GM23338 (cell line): ENCODE measurements around the gene LAMB1. TPM values are rescaled to one million over a fixed set of nuclear protein-coding genes. Genes with fewer than 3 reads are reported as not detected.

ENCODE experiments used
- CREB1 ChIP-seq: fragments of 250-450 bp; sonication (Bioruptor Pico); IDR thresholded peaks from 2 replicates; pipeline ENCODE4 v1.5.0; 2020; ENCODE audit warnings: low read depth, mild to moderate bottlenecking, moderate library complexity
- EZH2phosphoT487 ChIP-seq: fragments of 200-600 bp; sonication (generic); IDR thresholded peaks from one replicate; pipeline ENCODE4 v1.8.1; 2018; ENCODE audit warnings: antibody characterized with exemption; ENCODE audit not compliant: unreplicated experiment
- JUNB ChIP-seq: IDR thresholded peaks from one replicate; pipeline ENCODE4 v1.6.1; 2016; ENCODE audit warnings: antibody characterized with exemption; ENCODE audit not compliant: unreplicated experiment
- NANOG ChIP-seq: IDR thresholded peaks from 2 replicates; pipeline ENCODE4 v1.6.1; 2016; ENCODE audit warnings: antibody characterized with exemption, borderline replicate concordance
- ZNF331 ChIP-seq: fragments of 250-450 bp; sonication (Bioruptor Pico); IDR thresholded peaks from 2 replicates; pipeline ENCODE4 v1.5.0; 2020; ENCODE audit warnings: low read depth, mild to moderate bottlenecking, moderate library complexity
- polyA plus RNA-seq: library from polyadenylated mRNA; unstranded; fragments of >200 nt; fragmentation: Nextera tagmentation; extraction: Ambion mirVana; gene quantifications from 2 replicates; pipeline ENCODE4 v1.2.1, GENCODE V29; 2016
- total RNA-seq: library from RNA; depleted of rRNA; stranded (reverse); fragments of >200 nt; shearing (Covaris generic); gene quantifications from 2 replicates; pipeline ENCODE4 v1.2.3, GENCODE V29; 2014
- TF ChIP-seq, protein P1 (sequence below): fragments of 250-450 bp; sonication (Bioruptor Pico); IDR thresholded peaks from 2 replicates; pipeline ENCODE4 v1.5.0; 2020; ENCODE audit warnings: mild to moderate bottlenecking, moderate library complexity
- TF ChIP-seq, protein P2 (sequence below): IDR thresholded peaks from one replicate; pipeline ENCODE4 v1.6.1; 2018; ENCODE audit warnings: antibody characterized with exemption; ENCODE audit not compliant: unreplicated experiment

Gene LAMB1
- total and polyA plus RNA-seq, 2 experiments from 2014 or later, result 53.5 to 57.8 TPM

GRCh38 chr7:108012499-108013430 lies 9.8 kb upstream of the LAMB1 start (continued):
- TF ChIP-seq, protein P1, sequence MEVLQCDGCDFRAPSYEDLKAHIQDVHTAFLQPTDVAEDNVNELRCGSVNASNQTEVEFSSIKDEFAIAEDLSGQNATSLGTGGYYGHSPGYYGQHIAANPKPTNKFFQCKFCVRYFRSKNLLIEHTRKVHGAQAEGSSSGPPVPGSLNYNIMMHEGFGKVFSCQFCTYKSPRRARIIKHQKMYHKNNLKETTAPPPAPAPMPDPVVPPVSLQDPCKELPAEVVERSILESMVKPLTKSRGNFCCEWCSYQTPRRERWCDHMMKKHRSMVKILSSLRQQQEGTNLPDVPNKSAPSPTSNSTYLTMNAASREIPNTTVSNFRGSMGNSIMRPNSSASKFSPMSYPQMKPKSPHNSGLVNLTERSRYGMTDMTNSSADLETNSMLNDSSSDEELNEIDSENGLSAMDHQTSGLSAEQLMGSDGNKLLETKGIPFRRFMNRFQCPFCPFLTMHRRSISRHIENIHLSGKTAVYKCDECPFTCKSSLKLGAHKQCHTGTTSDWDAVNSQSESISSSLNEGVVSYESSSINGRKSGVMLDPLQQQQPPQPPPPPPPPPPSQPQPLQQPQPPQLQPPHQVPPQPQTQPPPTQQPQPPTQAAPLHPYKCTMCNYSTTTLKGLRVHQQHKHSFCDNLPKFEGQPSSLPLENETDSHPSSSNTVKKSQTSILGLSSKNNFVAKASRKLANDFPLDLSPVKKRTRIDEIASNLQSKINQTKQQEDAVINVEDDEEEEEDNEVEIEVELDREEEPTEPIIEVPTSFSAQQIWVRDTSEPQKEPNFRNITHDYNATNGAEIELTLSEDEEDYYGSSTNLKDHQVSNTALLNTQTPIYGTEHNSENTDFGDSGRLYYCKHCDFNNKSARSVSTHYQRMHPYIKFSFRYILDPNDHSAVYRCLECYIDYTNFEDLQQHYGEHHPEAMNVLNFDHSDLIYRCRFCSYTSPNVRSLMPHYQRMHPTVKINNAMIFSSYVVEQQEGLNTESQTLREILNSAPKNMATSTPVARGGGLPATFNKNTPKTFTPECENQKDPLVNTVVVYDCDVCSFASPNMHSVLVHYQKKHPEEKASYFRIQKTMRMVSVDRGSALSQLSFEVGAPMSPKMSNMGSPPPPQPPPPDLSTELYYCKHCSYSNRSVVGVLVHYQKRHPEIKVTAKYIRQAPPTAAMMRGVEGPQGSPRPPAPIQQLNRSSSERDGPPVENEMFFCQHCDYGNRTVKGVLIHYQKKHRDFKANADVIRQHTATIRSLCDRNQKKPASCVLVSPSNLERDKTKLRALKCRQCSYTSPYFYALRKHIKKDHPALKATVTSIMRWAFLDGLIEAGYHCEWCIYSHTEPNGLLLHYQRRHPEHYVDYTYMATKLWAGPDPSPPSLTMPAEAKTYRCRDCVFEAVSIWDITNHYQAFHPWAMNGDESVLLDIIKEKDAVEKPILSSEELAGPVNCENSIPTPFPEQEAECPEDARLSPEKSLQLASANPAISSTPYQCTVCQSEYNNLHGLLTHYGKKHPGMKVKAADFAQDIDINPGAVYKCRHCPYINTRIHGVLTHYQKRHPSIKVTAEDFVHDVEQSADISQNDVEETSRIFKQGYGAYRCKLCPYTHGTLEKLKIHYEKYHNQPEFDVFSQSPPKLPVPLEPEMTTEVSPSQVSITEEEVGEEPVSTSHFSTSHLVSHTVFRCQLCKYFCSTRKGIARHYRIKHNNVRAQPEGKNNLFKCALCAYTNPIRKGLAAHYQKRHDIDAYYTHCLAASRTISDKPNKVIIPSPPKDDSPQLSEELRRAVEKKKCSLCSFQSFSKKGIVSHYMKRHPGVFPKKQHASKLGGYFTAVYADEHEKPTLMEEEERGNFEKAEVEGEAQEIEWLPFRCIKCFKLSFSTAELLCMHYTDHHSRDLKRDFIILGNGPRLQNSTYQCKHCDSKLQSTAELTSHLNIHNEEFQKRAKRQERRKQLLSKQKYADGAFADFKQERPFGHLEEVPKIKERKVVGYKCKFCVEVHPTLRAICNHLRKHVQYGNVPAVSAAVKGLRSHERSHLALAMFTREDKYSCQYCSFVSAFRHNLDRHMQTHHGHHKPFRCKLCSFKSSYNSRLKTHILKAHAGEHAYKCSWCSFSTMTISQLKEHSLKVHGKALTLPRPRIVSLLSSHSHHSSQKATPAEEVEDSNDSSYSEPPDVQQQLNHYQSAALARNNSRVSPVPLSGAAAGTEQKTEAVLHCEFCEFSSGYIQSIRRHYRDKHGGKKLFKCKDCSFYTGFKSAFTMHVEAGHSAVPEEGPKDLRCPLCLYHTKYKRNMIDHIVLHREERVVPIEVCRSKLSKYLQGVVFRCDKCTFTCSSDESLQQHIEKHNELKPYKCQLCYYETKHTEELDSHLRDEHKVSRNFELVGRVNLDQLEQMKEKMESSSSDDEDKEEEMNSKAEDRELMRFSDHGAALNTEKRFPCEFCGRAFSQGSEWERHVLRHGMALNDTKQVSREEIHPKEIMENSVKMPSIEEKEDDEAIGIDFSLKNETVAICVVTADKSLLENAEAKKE, result no peak
- TF ChIP-seq NANOG, result no peak
- TF ChIP-seq EZH2phosphoT487, result no peak
- TF ChIP-seq, protein P2, sequence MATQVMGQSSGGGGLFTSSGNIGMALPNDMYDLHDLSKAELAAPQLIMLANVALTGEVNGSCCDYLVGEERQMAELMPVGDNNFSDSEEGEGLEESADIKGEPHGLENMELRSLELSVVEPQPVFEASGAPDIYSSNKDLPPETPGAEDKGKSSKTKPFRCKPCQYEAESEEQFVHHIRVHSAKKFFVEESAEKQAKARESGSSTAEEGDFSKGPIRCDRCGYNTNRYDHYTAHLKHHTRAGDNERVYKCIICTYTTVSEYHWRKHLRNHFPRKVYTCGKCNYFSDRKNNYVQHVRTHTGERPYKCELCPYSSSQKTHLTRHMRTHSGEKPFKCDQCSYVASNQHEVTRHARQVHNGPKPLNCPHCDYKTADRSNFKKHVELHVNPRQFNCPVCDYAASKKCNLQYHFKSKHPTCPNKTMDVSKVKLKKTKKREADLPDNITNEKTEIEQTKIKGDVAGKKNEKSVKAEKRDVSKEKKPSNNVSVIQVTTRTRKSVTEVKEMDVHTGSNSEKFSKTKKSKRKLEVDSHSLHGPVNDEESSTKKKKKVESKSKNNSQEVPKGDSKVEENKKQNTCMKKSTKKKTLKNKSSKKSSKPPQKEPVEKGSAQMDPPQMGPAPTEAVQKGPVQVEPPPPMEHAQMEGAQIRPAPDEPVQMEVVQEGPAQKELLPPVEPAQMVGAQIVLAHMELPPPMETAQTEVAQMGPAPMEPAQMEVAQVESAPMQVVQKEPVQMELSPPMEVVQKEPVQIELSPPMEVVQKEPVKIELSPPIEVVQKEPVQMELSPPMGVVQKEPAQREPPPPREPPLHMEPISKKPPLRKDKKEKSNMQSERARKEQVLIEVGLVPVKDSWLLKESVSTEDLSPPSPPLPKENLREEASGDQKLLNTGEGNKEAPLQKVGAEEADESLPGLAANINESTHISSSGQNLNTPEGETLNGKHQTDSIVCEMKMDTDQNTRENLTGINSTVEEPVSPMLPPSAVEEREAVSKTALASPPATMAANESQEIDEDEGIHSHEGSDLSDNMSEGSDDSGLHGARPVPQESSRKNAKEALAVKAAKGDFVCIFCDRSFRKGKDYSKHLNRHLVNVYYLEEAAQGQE, result no peak
- TF ChIP-seq ZNF331 (CRISPR knock-in tag), result no peak
- TF ChIP-seq CREB1 (CRISPR knock-in tag), result no peak
- TF ChIP-seq JUNB, result no peak
